HuH-7 (cell line): ENCODE measurements around the gene SCTR.
"Not testable (repeated sequence)": the region's sequence is repeated elsewhere in the genome, so short reads cannot be mapped to it uniquely, and the experiment has no call there.

Experiments
- DNase-seq: peaks from one replicate; pipeline ENCODE4 v3.0.0; 2011; ENCODE audit warnings: low spot score

The SCTR gene

GRCh38 chr2:119408221-119408619 is 116.1 kb downstream of the SCTR start:
- no peak for DNase-seq

- DNase-seq: peak; percentile 59
These were observed 116.7 kb downstream of the SCTR start for GRCh38 chr2:119407430-119408220.

GRCh38 chr2:119405151-119405550 is 119.1 kb downstream of the SCTR start:
- no peak for DNase-seq

- not testable (repeated sequence) for DNase-seq
These were observed 120.7 kb downstream of the SCTR start for GRCh38 chr2:119403618-119404017.

GRCh38 chr2:119402645-119403560 is 121.4 kb downstream of the SCTR start:
- DNase-seq: peak; percentile 65

GRCh38 chr2:119402106-119402505 is 122.2 kb downstream of the SCTR start:
- DNase-seq: no peak

- no peak for DNase-seq
These were observed 127.1 kb downstream of the SCTR start for GRCh38 chr2:119397196-119397595.

GRCh38 chr2:119393971-119394748 is 130.1 kb downstream of the SCTR start:
- no peak for DNase-seq
